H9 (cell line): ENCODE data around the gene SCUBE3. TPM values are rescaled to one million over a fixed set of nuclear protein-coding genes. Genes with fewer than 3 reads are reported as not detected.

Experiments used
- DNase-seq: peaks from one replicate; pipeline ENCODE4 v3.0.0-alpha.2; 2017
- H2AFZ ChIP-seq: one replicate; pipeline ENCODE4 v1.6.1; 2013; ENCODE audit warnings: mild to moderate bottlenecking, low read length, control low read depth, moderate library complexity
- H2AK5ac ChIP-seq: 2 replicates; pipeline ENCODE4 v1.6.1; 2013; ENCODE audit warnings: low read length, control low read depth, mixed read lengths; ENCODE audit not compliant: insufficient read length
- H2BK120ac ChIP-seq: one replicate; pipeline ENCODE4 v1.6.1; 2013; ENCODE audit warnings: low read depth, mild to moderate bottlenecking, low read length, control low read depth, inconsistent platforms; ENCODE audit not compliant: poor library complexity, severe bottlenecking
- H2BK12ac ChIP-seq: 2 replicates; pipeline ENCODE4 v1.6.1; 2013; ENCODE audit warnings: low read length, control low read depth, mixed read lengths, low read depth; ENCODE audit not compliant: insufficient read length
- H2BK15ac ChIP-seq: 2 replicates; pipeline ENCODE4 v1.6.1; 2013; ENCODE audit warnings: low read depth, low read length, control low read depth
- H2BK20ac ChIP-seq: one replicate; pipeline ENCODE4 v1.6.1; 2013; ENCODE audit warnings: low read depth, mild to moderate bottlenecking, low read length, control low read depth, inconsistent platforms; ENCODE audit not compliant: poor library complexity, severe bottlenecking
- H2BK5ac ChIP-seq: 2 replicates; pipeline ENCODE4 v1.6.1; 2013; ENCODE audit warnings: low read length, control low read depth, mixed read lengths; ENCODE audit not compliant: insufficient read length
- H3K14ac ChIP-seq: 2 replicates; pipeline ENCODE4 v1.6.1; 2013; ENCODE audit warnings: low read length, control low read depth; ENCODE audit not compliant: insufficient read depth
- H3K18ac ChIP-seq: 2 replicates; pipeline ENCODE4 v1.6.1; 2013; ENCODE audit warnings: low read depth, mild to moderate bottlenecking, mixed read lengths, low read length, control low read depth; ENCODE audit not compliant: insufficient read length
- H3K23ac ChIP-seq: 2 replicates; pipeline ENCODE4 v1.6.1; 2013; ENCODE audit warnings: low read length, control low read depth, mixed read lengths, low read depth; ENCODE audit not compliant: insufficient read length
- H3K23me2 ChIP-seq: 2 replicates; pipeline ENCODE4 v1.6.1; 2013; ENCODE audit warnings: low read depth, mild to moderate bottlenecking, mixed read lengths, low read length, control low read depth; ENCODE audit not compliant: insufficient read length, poor library complexity, severe bottlenecking
- H3K27ac ChIP-seq: 2 replicates; pipeline ENCODE4 v1.5.1; 2013; ENCODE audit warnings: low read length, control low read depth, mixed read lengths, low read depth; ENCODE audit not compliant: insufficient read length
- H3K27me3 ChIP-seq: 2 replicates; pipeline ENCODE4 v1.6.1; 2013; ENCODE audit warnings: low read length, control low read depth, inconsistent platforms; ENCODE audit not compliant: insufficient read depth
- H3K4ac ChIP-seq: 2 replicates; pipeline ENCODE4 v1.6.1; 2013; ENCODE audit warnings: low read depth, mild to moderate bottlenecking, control low read depth, inconsistent platforms, low read length, moderate library complexity
- H3K4me1 ChIP-seq: 2 replicates; pipeline ENCODE4 v1.6.1; 2013; ENCODE audit warnings: low read length, control low read depth, inconsistent platforms; ENCODE audit not compliant: insufficient read depth
- H3K4me2 ChIP-seq: 2 replicates; pipeline ENCODE4 v1.6.1; 2013; ENCODE audit warnings: low read length, control low read depth, mixed read lengths; ENCODE audit not compliant: insufficient read length, insufficient read depth
- H3K56ac ChIP-seq: 2 replicates; pipeline ENCODE4 v1.6.1; 2013; ENCODE audit warnings: low read depth, mild to moderate bottlenecking, mixed read lengths, low read length, control low read depth; ENCODE audit not compliant: insufficient read length
- H3K79me1 ChIP-seq: 2 replicates; pipeline ENCODE4 v1.6.1; 2013; ENCODE audit warnings: low read depth, mild to moderate bottlenecking, moderate library complexity, low read length, control low read depth, inconsistent platforms; ENCODE audit not compliant: insufficient read depth, poor library complexity, severe bottlenecking
- H3K79me2 ChIP-seq: 2 replicates; pipeline ENCODE4 v1.6.1; 2013; ENCODE audit warnings: low read length, control low read depth, inconsistent platforms; ENCODE audit not compliant: insufficient read depth
- H3K9ac ChIP-seq: 2 replicates; pipeline ENCODE4 v1.6.1; 2013; ENCODE audit warnings: low read length, control low read depth, mixed read lengths; ENCODE audit not compliant: insufficient read length; ENCODE audit errors: extremely low read depth
- H3K9me3 ChIP-seq: one replicate; pipeline ENCODE4 v1.6.1; 2013; ENCODE audit warnings: low read depth, low read length, inconsistent platforms; ENCODE audit not compliant: control insufficient read depth
- H3T11ph ChIP-seq: one replicate; pipeline ENCODE4 v1.6.1; 2013; ENCODE audit warnings: mild to moderate bottlenecking, low read length, control low read depth, inconsistent platforms
- H4K20me1 ChIP-seq: one replicate; pipeline ENCODE4 v1.6.1; 2013; ENCODE audit not compliant: control insufficient read depth, insufficient read length, insufficient read depth
- H4K5ac ChIP-seq: 2 replicates; pipeline ENCODE4 v1.6.1; 2013; ENCODE audit warnings: low read depth, mild to moderate bottlenecking, mixed read lengths, low read length, control low read depth; ENCODE audit not compliant: insufficient read length
- H4K8ac ChIP-seq: replicated peaks from 2 replicates; pipeline ENCODE4 v1.6.1; 2013; ENCODE audit warnings: low read length, control low read depth, mixed read lengths, low read depth; ENCODE audit not compliant: insufficient read length
- H4K91ac ChIP-seq: 2 replicates; pipeline ENCODE4 v1.6.1; 2013; ENCODE audit warnings: low read depth, mild to moderate bottlenecking, moderate library complexity, mixed read lengths, low read length, control low read depth; ENCODE audit not compliant: insufficient read length
- H3K27ac Mint-ChIP-seq, 3 experiments: 2 replicates in 2 of 3; 3 replicates in 1 of 3; pipeline ENCODE4 v1.8.0; 2020 to 2021; ENCODE audit warnings: mixed read lengths in 3 of 3, mild to moderate bottlenecking in 1 of 3, moderate library complexity in 1 of 3
- H3K27me3 Mint-ChIP-seq: 2 replicates; pipeline ENCODE4 v1.8.0; 2021; ENCODE audit warnings: low read depth, mild to moderate bottlenecking, moderate library complexity, mixed read lengths
- H3K36me3 Mint-ChIP-seq, 3 experiments: 2 replicates in 2 of 3; 3 replicates in 1 of 3; pipeline ENCODE4 v1.8.0; 2020 to 2021; ENCODE audit warnings: low read depth in 3 of 3, mixed read lengths in 3 of 3; ENCODE audit not compliant: insufficient read depth in 1 of 3
- H3K4me1 Mint-ChIP-seq, 2 experiments: 2 replicates each; pipeline ENCODE4 v1.8.0; 2020; ENCODE audit warnings: mixed read lengths in 2 of 2
- H3K4me3 Mint-ChIP-seq, 2 experiments: 2 replicates in 1 of 2; 3 replicates in 1 of 2; pipeline ENCODE4 v1.8.0; 2020 to 2021; ENCODE audit warnings: mild to moderate bottlenecking in 2 of 2, mixed read lengths in 2 of 2, moderate library complexity in 1 of 2
- H3K9me3 Mint-ChIP-seq, 2 experiments: 2 replicates in 1 of 2; 3 replicates in 1 of 2; pipeline ENCODE4 v1.8.0; 2020; ENCODE audit warnings: mild to moderate bottlenecking in 2 of 2, mixed read lengths in 2 of 2, moderate library complexity in 1 of 2
- WGBS: extraction: QIAGEN DNeasy Blood & Tissue Kit; methylation state at CpG from one replicate; pipeline ENCODE4 v1.1.7; 2013; ENCODE audit warnings: missing lambda C conversion rate, low lambda C conversion rate, mixed read lengths; ENCODE audit not compliant: insufficient read length; ENCODE audit errors: extremely low coverage; 5-methylcytosine and 5-hydroxymethylcytosine counted together
- total RNA-seq: library from RNA; stranded (reverse); gene quantifications from 2 replicates; pipeline ENCODE4 v1.2.1, GENCODE V29; 2021
- TF ChIP-seq, protein P1 (sequence below): fragments of 200-600 bp; sonication (generic); conservative IDR thresholded peaks from 3 replicates; pipeline ENCODE4 v1.8.0; 2021; ENCODE audit warnings: antibody characterized with exemption, mild to moderate bottlenecking

Gene SCUBE3
- total RNA-seq, 1 experiment from 2014 or later: 2.7 TPM

DNA sequence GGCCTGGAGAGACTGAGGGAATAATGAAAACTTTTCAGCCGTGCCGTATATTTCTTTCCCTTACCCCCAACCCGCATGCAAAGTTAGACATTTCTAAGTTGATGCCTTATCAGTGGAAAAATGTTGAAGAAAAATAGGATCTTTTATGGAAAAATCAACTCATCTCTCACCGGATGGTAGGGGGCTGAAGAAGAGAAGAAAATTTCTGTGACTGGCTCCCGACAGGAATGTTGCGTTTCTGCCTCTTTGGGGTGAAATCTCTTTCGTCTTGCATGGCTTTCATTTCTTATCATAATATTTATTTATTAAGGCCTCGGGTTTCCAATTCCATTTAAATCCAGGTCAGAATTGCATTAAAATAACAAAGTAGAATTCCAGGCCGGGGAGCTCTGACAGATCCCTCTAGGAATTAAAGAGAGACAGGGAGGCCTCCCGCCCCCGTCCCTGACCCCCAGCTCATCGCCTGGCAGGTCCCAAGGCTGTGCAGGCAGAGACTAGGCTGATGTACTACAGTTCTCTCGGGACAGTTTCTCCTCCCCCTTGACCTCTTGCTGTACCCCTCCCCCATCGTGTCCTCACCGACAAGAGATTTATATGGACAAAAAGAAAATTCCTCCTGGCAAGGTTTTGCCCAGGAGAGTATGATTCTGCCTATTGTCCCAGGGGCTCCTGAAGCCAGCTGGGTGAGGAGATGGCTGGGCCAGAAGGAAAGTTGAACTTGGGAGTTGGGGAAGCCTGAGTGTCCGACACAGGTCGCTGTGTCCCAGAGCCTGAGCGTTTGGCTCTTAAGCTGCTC is 1.3 kb downstream of the SCUBE3 start:
- H2BK15ac ChIP-seq: no peak overlapping the region

More for the DNA sequence above, 1.3 kb downstream of the SCUBE3 start:
- no peak overlapping the region for H4K91ac ChIP-seq
- H3K9me3 Mint-ChIP-seq: no peaks in the 10 kb centered on the region
- no peak overlapping the region for H3K14ac ChIP-seq
- H3K9me3 ChIP-seq: no peaks in the 10 kb centered on the region
- no peak overlapping the region for H2BK12ac ChIP-seq
- no peaks in the 10 kb centered on the region for H4K20me1 ChIP-seq
- no CpG with 5 or more reads among the region's 18 CpGs for WGBS
- H2BK20ac ChIP-seq: no peak overlapping the region
- H3K23ac ChIP-seq: no peak overlapping the region
- TF ChIP-seq, protein P1, sequence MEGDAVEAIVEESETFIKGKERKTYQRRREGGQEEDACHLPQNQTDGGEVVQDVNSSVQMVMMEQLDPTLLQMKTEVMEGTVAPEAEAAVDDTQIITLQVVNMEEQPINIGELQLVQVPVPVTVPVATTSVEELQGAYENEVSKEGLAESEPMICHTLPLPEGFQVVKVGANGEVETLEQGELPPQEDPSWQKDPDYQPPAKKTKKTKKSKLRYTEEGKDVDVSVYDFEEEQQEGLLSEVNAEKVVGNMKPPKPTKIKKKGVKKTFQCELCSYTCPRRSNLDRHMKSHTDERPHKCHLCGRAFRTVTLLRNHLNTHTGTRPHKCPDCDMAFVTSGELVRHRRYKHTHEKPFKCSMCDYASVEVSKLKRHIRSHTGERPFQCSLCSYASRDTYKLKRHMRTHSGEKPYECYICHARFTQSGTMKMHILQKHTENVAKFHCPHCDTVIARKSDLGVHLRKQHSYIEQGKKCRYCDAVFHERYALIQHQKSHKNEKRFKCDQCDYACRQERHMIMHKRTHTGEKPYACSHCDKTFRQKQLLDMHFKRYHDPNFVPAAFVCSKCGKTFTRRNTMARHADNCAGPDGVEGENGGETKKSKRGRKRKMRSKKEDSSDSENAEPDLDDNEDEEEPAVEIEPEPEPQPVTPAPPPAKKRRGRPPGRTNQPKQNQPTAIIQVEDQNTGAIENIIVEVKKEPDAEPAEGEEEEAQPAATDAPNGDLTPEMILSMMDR: no peak
- H4K5ac ChIP-seq: no peak overlapping the region
- H2BK120ac ChIP-seq: no peak overlapping the region
- peaks cover 52 to 59% of the 10 kb centered on the region in 2 experiments for H3K4me1 Mint-ChIP-seq
- H3K56ac ChIP-seq: no peak overlapping the region
- H3K79me1 ChIP-seq: no peaks in the 10 kb centered on the region
- no peak overlapping the region for H2BK5ac ChIP-seq
- H3K4me2 ChIP-seq: peak overlapping the region; percentile 43
- H3K23me2 ChIP-seq: peaks cover 7% of the 10 kb centered on the region
- no peak overlapping the region for H3T11ph ChIP-seq
- H3K4ac ChIP-seq: no peak overlapping the region
- H4K8ac ChIP-seq: no peak overlapping the region
- peaks cover 2% of the 10 kb centered on the region; the same call in 1 of the 2 replicates for H3K4me1 ChIP-seq
- no peaks in the 10 kb centered on the region for H3K79me2 ChIP-seq
- H3K18ac ChIP-seq: no peak overlapping the region
- no peak overlapping the region for H3K27ac ChIP-seq
- no peaks in the 10 kb centered on the region; a peak in 1 of 7 replicates for H3K36me3 Mint-ChIP-seq
- peak overlapping the region; percentile 69 to 81 for H3K4me3 Mint-ChIP-seq
- H3K27ac Mint-ChIP-seq: no peak overlapping the region
- peaks cover 40% of the 10 kb centered on the region; the same call in 1 of the 2 replicates for H3K27me3 ChIP-seq
- peaks cover 91% of the 10 kb centered on the region for H3K27me3 Mint-ChIP-seq
- no peak overlapping the region for H2AFZ ChIP-seq
- no peak for DNase-seq
- no peak overlapping the region for H2AK5ac ChIP-seq
- H3K9ac ChIP-seq: no peak overlapping the region
